ENCODE measurements around the gene OGFOD3.

GRCh38 chr17:82442643-82443464 is 24.5 kb upstream of the OGFOD3 start:
- TF ChIP-seq CTCF (IDR thresholded peaks at IDR 0.05; ENCODE audit: insufficient read depth, low read length, poor library complexity, severe bottlenecking) (no peak), EZH2phosphoT487 (conservative IDR thresholded peaks at IDR 0.05; ENCODE audit: low read length) (no peak)

All from SU-DHL-6 (cell line).